ENCODE measurements around the gene ELF1. TPM values are rescaled to one million over a fixed set of nuclear protein-coding genes. Genes with fewer than 3 reads are reported as not detected.

Gene ELF1
- polyA plus RNA-seq, 1 of the 3 experiments (the other 2 are of a cell fraction) = 11.1 TPM

GRCh38 chr13:40960716-40961115 is 58.4 kb downstream of the ELF1 start:
- TF ChIP-seq FOXJ3 (CRISPR knock-in tag; IDR thresholded peaks at IDR 0.05) (no peak), MXI1 (IDR thresholded peaks at IDR 0.05; ENCODE audit: low read depth, low read length) (no peak), ZBTB33 (IDR thresholded peaks at IDR 0.05; ENCODE audit: borderline replicate concordance, low read depth) (no peak), YY1 (IDR thresholded peaks at IDR 0.05; ENCODE audit: low read depth) (no peak), JUND (IDR thresholded peaks at IDR 0.05) (no peak), GABPA (IDR thresholded peaks at IDR 0.05; ENCODE audit: low read depth) (no peak), NRF1 (IDR thresholded peaks at IDR 0.05; ENCODE audit: low read depth, low read length) (no peak), PBX3 (IDR thresholded peaks at IDR 0.05) (no peak), EP300 (IDR thresholded peaks at IDR 0.05; ENCODE audit: borderline replicate concordance in 1 of 2, low read depth in 1 of 2, low read length in 1 of 2) (no peak), USF2 (IDR thresholded peaks at IDR 0.05; ENCODE audit: borderline replicate concordance, low read depth, low read length) (no peak), MEF2A (IDR thresholded peaks at IDR 0.05; ENCODE audit: borderline replicate concordance, low read depth) (no peak), TEAD4 (IDR thresholded peaks at IDR 0.05; ENCODE audit: borderline replicate concordance, insufficient read depth) (no peak), EZH2phosphoT487 (IDR thresholded peaks at IDR 0.05; ENCODE audit: borderline replicate concordance, low read depth) (no peak)
- Histone ChIP-seq H4K20me1 (ENCODE audit: insufficient read depth) (peaks cover 7% of the 10 kb centered on the region), H3K4me3 (ENCODE audit: low read depth in 2 of 2, low read length in 1 of 2) (no peak overlapping the region), H2AFZ (ENCODE audit: low read depth) (no peak overlapping the region), H3F3A (replicated peaks; ENCODE audit: insufficient read depth) (no peaks in the 10 kb centered on the region), H3K4me2 (no peak overlapping the region), H3K9me3 (no peaks in the 10 kb centered on the region), H3K4me1 (ENCODE audit: control insufficient read depth in 1 of 2, insufficient read depth in 2 of 2, low read depth in 1 of 2, low read length in 1 of 2) (no peaks in the 10 kb centered on the region; a peak in 2 of 4 replicates), H3K79me2 (ENCODE audit: insufficient read depth) (peaks cover 30% of the 10 kb centered on the region), H3K9ac (no peak overlapping the region), H3K27me3 (ENCODE audit: insufficient read depth) (no peaks in the 10 kb centered on the region), H3K36me3 (replicated peaks in 1 of 2; ENCODE audit: control insufficient read depth in 1 of 2, insufficient read depth in 2 of 2, low read length in 1 of 2) (peaks cover 2 to 15% of the 10 kb centered on the region in 2 experiments), H3K9me2 (no peaks in the 10 kb centered on the region), H3K27ac (ENCODE audit: low read depth in 2 of 2, low read length in 1 of 2) (no peak overlapping the region)
- WGBS (ENCODE audit: low lambda C conversion rate) = 99% methylated on average over 3 of the region's 3 CpGs
- ChIA-PET CTCF (interaction anchor here (1.1 kb wide), 1 partner anchor 15 kb away, joined by 3 read pairs; no protein-coding TSS in a partner anchor), POLR2A (no interaction called here)
- no peak for DNase-seq

- no peaks in the 10 kb centered on the region; a peak in 2 of 4 replicates for H3K4me1 ChIP-seq (ENCODE audit: control insufficient read depth in 1 of 2, insufficient read depth in 2 of 2, low read depth in 1 of 2, low read length in 1 of 2)
- 90% methylated on average over 5 of the region's 5 CpGs for WGBS (ENCODE audit: low lambda C conversion rate)
- no peaks in the 10 kb centered on the region for H3F3A ChIP-seq (replicated peaks; ENCODE audit: insufficient read depth)
- no peaks in the 10 kb centered on the region for H3K9me2 ChIP-seq
- no peak overlapping the region for H3K4me3 ChIP-seq (ENCODE audit: low read depth in 2 of 2, low read length in 1 of 2)
- ChIA-PET POLR2A (no interaction called here), CTCF (no interaction called here)
- no peaks in the 10 kb centered on the region for H3K9me3 ChIP-seq
- TF ChIP-seq PBX3 (IDR thresholded peaks at IDR 0.05) = no peak
- TF ChIP-seq USF2 (IDR thresholded peaks at IDR 0.05; ENCODE audit: borderline replicate concordance, low read depth, low read length) = no peak
- no peak for TF ChIP-seq YY1 (IDR thresholded peaks at IDR 0.05; ENCODE audit: low read depth)
- TF ChIP-seq TCF12 (IDR thresholded peaks at IDR 0.05) = no peak
- H3K27ac ChIP-seq (ENCODE audit: low read depth in 2 of 2, low read length in 1 of 2) = no peak overlapping the region
- H2AFZ ChIP-seq (ENCODE audit: low read depth) = no peak overlapping the region
- H3K9ac ChIP-seq = no peak overlapping the region
- peaks cover 2 to 15% of the 10 kb centered on the region in 2 experiments for H3K36me3 ChIP-seq (replicated peaks in 1 of 2; ENCODE audit: control insufficient read depth in 1 of 2, insufficient read depth in 2 of 2, low read length in 1 of 2)
- no peak overlapping the region for H3K4me2 ChIP-seq
- H3K27me3 ChIP-seq (ENCODE audit: insufficient read depth) = no peaks in the 10 kb centered on the region
- DNase-seq = no peak
- H4K20me1 ChIP-seq (ENCODE audit: insufficient read depth) = no peaks in the 10 kb centered on the region
- H3K79me2 ChIP-seq (ENCODE audit: insufficient read depth) = peaks cover 21% of the 10 kb centered on the region
These were observed 60.5 kb downstream of the ELF1 start for GRCh38 chr13:40958655-40959054.

Data from SK-N-SH (cell line).